ENCODE data around the gene DCP2. TPM values are rescaled to one million over a fixed set of nuclear protein-coding genes. Genes with fewer than 3 reads are reported as not detected.
"Not testable (repeated sequence)": the region's sequence is repeated elsewhere in the genome, so short reads cannot be mapped to it uniquely, and the experiment has no call there.

DCP2 gene
- total RNA-seq, 1 donor = 27.9 TPM

GRCh38 chr5:112956606-112957005 lies 20.0 kb upstream of the DCP2 start:
- Histone ChIP-seq H2AFZ (ENCODE audit: low read length) (no peak overlapping the region), H3K4me1 (ENCODE audit: insufficient read depth, low read length) (peaks cover 38% of the 10 kb centered on the region), H3K36me3 (ENCODE audit: insufficient read depth, low read length) (no peaks in the 10 kb centered on the region), H3K79me2 (ENCODE audit: insufficient read depth, low read length) (no peaks in the 10 kb centered on the region), H3K4me3 (ENCODE audit: insufficient read depth, low read length) (no peak overlapping the region), H4K20me1 (ENCODE audit: insufficient read depth, low read length) (peaks cover 2% of the 10 kb centered on the region), H3K27me3 (ENCODE audit: insufficient read depth, low read length) (peaks cover 2% of the 10 kb centered on the region), H3K9me3 (ENCODE audit: low read depth, low read length) (no peaks in the 10 kb centered on the region), H3K27ac (ENCODE audit: low read depth, low read length) (no peak overlapping the region), H3K4me2 (ENCODE audit: insufficient read depth, low read length) (no peak overlapping the region)
- DNase-seq (ENCODE audit: insufficient read length, low spot score, missing footprints) = no peak
- TF ChIP-seq CTCF (IDR thresholded peaks at IDR 0.05; ENCODE audit: extremely low read depth, low read depth, low read length) = no peak

DNA sequence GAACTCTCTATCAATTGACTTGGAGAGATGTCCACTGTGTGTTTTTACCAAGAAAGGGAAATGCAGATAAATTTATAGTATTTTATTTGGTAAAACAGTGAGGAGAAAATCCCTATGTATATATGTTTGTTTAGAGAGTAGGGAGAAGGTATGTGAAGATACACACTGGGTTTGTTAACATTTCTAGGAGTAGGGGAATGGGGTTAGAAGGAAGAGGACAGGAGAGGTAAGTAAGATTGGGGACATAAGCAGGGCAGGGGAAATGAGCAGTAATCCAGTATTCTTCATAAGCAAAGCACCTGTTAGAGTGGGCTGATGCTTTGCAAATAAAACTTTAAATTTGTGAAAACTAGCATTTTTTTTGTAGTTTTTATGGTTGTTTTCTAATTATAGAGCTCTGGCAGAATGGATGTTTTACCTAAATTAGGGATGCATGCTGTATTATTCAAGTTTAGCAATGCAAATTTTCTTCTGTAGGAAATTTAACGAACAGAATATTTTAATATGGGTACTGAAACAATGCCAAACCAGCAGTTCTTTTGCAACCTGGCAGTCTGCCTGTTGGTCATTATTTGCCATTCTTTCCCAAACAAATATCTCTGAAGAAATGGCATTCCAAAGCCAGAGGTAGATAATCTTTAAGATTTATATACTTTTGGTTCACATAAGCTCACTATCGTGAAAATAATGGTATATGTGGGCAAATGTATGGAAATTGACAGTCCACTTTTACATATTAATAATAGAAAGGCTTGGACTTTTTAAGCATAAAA lies 19.4 kb upstream of the DCP2 start:
- Histone ChIP-seq H3K4me3 (ENCODE audit: insufficient read depth, low read length) (no peak overlapping the region), H3K79me2 (ENCODE audit: insufficient read depth, low read length) (no peaks in the 10 kb centered on the region), H2AFZ (ENCODE audit: low read length) (no peak overlapping the region), H3K36me3 (ENCODE audit: insufficient read depth, low read length) (no peaks in the 10 kb centered on the region), H3K9me3 (ENCODE audit: low read depth, low read length) (no peaks in the 10 kb centered on the region), H3K4me2 (ENCODE audit: insufficient read depth, low read length) (no peak overlapping the region), H3K4me1 (ENCODE audit: insufficient read depth, low read length) (peaks cover 38% of the 10 kb centered on the region), H3K27me3 (ENCODE audit: insufficient read depth, low read length) (peaks cover 2% of the 10 kb centered on the region), H3K27ac (ENCODE audit: low read depth, low read length) (no peak overlapping the region), H4K20me1 (ENCODE audit: insufficient read depth, low read length) (peaks cover 2% of the 10 kb centered on the region)
- DNase-seq (ENCODE audit: insufficient read length, low spot score, missing footprints) = no peak
- TF ChIP-seq CTCF (IDR thresholded peaks at IDR 0.05; ENCODE audit: extremely low read depth, low read depth, low read length) = no peak

DNA sequence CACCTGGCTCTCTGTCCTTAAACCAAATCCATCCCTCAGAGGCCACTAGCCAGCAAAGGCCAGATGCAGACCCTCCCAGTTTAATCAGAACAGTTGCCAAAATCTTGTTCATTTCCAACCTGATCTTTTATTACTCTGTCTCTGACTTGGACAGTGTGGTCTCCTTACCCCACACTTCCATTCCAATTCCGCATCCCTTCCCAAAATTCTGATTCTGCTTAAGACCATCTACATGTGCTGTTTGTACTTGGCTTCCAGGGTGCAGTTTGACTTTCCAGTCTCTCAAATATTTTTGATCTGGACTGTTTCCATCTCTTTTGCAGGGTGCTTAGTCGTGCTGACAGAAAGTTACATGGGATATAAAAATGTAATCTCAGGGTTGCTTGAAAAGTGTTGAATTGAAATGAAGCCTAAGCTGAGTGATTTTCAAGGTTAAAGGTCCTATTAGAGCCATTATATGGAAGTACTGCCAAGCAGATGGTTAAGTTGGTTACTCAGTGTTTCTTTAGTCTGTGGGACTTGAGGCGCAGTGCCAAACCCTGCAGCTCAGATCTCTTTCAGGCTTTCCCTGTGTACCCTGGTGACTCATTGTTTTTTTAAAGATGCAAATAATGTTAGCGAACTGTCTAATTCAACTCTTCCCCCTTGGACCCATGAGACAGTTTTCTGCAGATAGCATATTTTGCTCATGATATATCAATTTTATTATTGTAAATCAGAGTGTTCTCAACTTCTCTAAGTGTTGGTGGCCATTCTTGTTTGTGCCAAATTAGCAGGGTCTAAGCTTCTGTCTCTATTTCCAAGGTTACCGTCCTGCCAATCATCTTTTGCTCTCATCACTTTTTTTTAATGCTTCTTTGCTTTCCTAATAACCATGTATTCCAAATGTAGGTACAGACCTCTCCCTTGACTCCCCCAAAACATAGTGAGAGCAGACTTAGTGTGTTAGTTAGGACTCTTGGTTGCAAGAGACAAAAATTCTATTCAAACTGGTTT lies 18.2 kb upstream of the DCP2 start:
- H3K9me3 ChIP-seq (ENCODE audit: low read depth, low read length) = no peaks in the 10 kb centered on the region
- no peaks in the 10 kb centered on the region for H3K27me3 ChIP-seq (ENCODE audit: insufficient read depth, low read length)
- TF ChIP-seq CTCF (IDR thresholded peaks at IDR 0.05; ENCODE audit: extremely low read depth, low read depth, low read length) = no peak
- H4K20me1 ChIP-seq (ENCODE audit: insufficient read depth, low read length) = peaks cover 2% of the 10 kb centered on the region
- H3K27ac ChIP-seq (ENCODE audit: low read depth, low read length) = peak overlapping the region; percentile 58
- H3K36me3 ChIP-seq (ENCODE audit: insufficient read depth, low read length) = no peaks in the 10 kb centered on the region
- DNase-seq (ENCODE audit: insufficient read length, low spot score, missing footprints) = peak; percentile 97
- H3K4me2 ChIP-seq (ENCODE audit: insufficient read depth, low read length) = peak overlapping the region; percentile 52
- H3K4me3 ChIP-seq (ENCODE audit: insufficient read depth, low read length) = peak overlapping the region; percentile 29
- H3K79me2 ChIP-seq (ENCODE audit: insufficient read depth, low read length) = no peaks in the 10 kb centered on the region
- H2AFZ ChIP-seq (ENCODE audit: low read length) = no peak overlapping the region
- H3K4me1 ChIP-seq (ENCODE audit: insufficient read depth, low read length) = peaks cover 43% of the 10 kb centered on the region

GRCh38 chr5:112959872-112960271 lies 16.7 kb upstream of the DCP2 start:
- not testable (repeated sequence) for H3K4me3 ChIP-seq (ENCODE audit: insufficient read depth, low read length); H3K36me3 ChIP-seq (ENCODE audit: insufficient read depth, low read length); H4K20me1 ChIP-seq (ENCODE audit: insufficient read depth, low read length); H3K9me3 ChIP-seq (ENCODE audit: low read depth, low read length); H3K27me3 ChIP-seq (ENCODE audit: insufficient read depth, low read length); H2AFZ ChIP-seq (ENCODE audit: low read length); H3K79me2 ChIP-seq (ENCODE audit: insufficient read depth, low read length)
- Histone ChIP-seq H3K4me1 (ENCODE audit: insufficient read depth, low read length) (peaks cover 51% of the 10 kb centered on the region), H3K4me2 (ENCODE audit: insufficient read depth, low read length) (peak overlapping the region; percentile 41), H3K27ac (ENCODE audit: low read depth, low read length) (peak overlapping the region; percentile 58)
- DNase-seq (ENCODE audit: insufficient read length, low spot score, missing footprints) = peak; percentile 63

Data from osteoblast (primary cell).